ENCODE data around the gene SPINK4. TPM values are rescaled to one million over a fixed set of nuclear protein-coding genes. Genes with fewer than 3 reads are reported as not detected.

The SPINK4 gene
- total RNA-seq, 2 experiments from 2014 or later, result not detected

- no peaks in the 10 kb centered on the region for H3K27me3 Mint-ChIP-seq (ENCODE audit: low read depth)
- ATAC-seq (no peak), DNase-seq (no peak)
- H3K9me3 Mint-ChIP-seq (ENCODE audit: insufficient read depth), result no peaks in the 10 kb centered on the region
- peaks cover 74% of the 10 kb centered on the region for H3K36me3 Mint-ChIP-seq (ENCODE audit: low read depth)
- ChIA-PET CTCF (interaction anchor here (0.7 to 2.7 kb wide), 3 partner anchors 9 to 191 kb away, joined by 3 to 8 read pairs (median 3); no protein-coding TSS in a partner anchor), POLR2A (interaction anchor here (0.6 to 3.8 kb wide), 10 partner anchors 10 to 238 kb away, joined by 3 to 22 read pairs (median 4); partner anchors contain the start of genes DNAJA1, NFX1, NOL6 and SMU1)
- peaks cover 56% of the 10 kb centered on the region for H3K4me1 Mint-ChIP-seq (ENCODE audit: low read depth)
- H3K27ac Mint-ChIP-seq, result peak overlapping the region; percentile 89
- peak overlapping the region; percentile 84 for H3K4me3 Mint-ChIP-seq
Observed at GRCh38 chr9:33263131-33264002, 23.4 kb downstream of the SPINK4 start.

- ChIA-PET CTCF (interaction anchor here (0.7 to 2.7 kb wide), 3 partner anchors 10 to 192 kb away, joined by 3 to 8 read pairs (median 3); no protein-coding TSS in a partner anchor), POLR2A (interaction anchor here (1.0 to 3.8 kb wide), 10 partner anchors 9 to 239 kb away, joined by 3 to 22 read pairs (median 5); partner anchors contain the start of genes DNAJA1, NFX1, NOL6 and SPINK4)
- DNase-seq (peak; percentile 58), ATAC-seq (peak; percentile 10)
- H3K27ac Mint-ChIP-seq, result peak overlapping the region; percentile 89
- no peaks in the 10 kb centered on the region for H3K9me3 Mint-ChIP-seq (ENCODE audit: insufficient read depth)
- no peaks in the 10 kb centered on the region for H3K27me3 Mint-ChIP-seq (ENCODE audit: low read depth)
- peaks cover 68% of the 10 kb centered on the region for H3K36me3 Mint-ChIP-seq (ENCODE audit: low read depth)
- H3K4me1 Mint-ChIP-seq (ENCODE audit: low read depth), result peaks cover 53% of the 10 kb centered on the region
- peak overlapping the region; percentile 84 for H3K4me3 Mint-ChIP-seq
Observed at GRCh38 chr9:33264003-33264472, 24.1 kb downstream of the SPINK4 start.

- ChIA-PET CTCF (interaction anchor here (1.2 to 2.7 kb wide), 3 partner anchors 22 to 192 kb away, joined by 3 to 8 read pairs (median 6); no protein-coding TSS in a partner anchor), POLR2A (interaction anchor here (1.0 to 3.8 kb wide), 10 partner anchors 8 to 239 kb away, joined by 3 to 22 read pairs (median 5); partner anchors contain the start of genes DNAJA1, NFX1, NOL6 and SPINK4)
- peak within 1 kb of the TSS; percentile 100 for H3K27ac Mint-ChIP-seq
- DNase-seq (peak; percentile 100), ATAC-seq (peak; percentile 90)
- H3K36me3 Mint-ChIP-seq (ENCODE audit: low read depth), result peaks cover 64% of the 10 kb centered on the region
- peak within 1 kb of the TSS; percentile 99 for H3K4me3 Mint-ChIP-seq
- H3K4me1 Mint-ChIP-seq (ENCODE audit: low read depth), result peaks cover 52% of the 10 kb centered on the region
- H3K9me3 Mint-ChIP-seq (ENCODE audit: insufficient read depth), result no peaks in the 10 kb centered on the region
- H3K27me3 Mint-ChIP-seq (ENCODE audit: low read depth), result no peaks in the 10 kb centered on the region
Observed at GRCh38 chr9:33264473-33265177, 24.7 kb downstream of the SPINK4 start, which contains the start of the genes BAG1 and CHMP5. BAG1 (minus strand) TSS chr9:33264708. CHMP5 (plus strand) TSS chr9:33265049; CDS start chr9:33265079, 30 bp downstream.

- H3K4me3 Mint-ChIP-seq, result peak overlapping the region; percentile 99
- peak overlapping the region; percentile 100 for H3K27ac Mint-ChIP-seq
- peaks cover 63% of the 10 kb centered on the region for H3K36me3 Mint-ChIP-seq (ENCODE audit: low read depth)
- no peaks in the 10 kb centered on the region for H3K27me3 Mint-ChIP-seq (ENCODE audit: low read depth)
- H3K9me3 Mint-ChIP-seq (ENCODE audit: insufficient read depth), result no peaks in the 10 kb centered on the region
- DNase-seq (no peak), ATAC-seq (no peak)
- ChIA-PET CTCF (interaction anchor here (1.1 to 1.4 kb wide), 3 partner anchors 22 to 188 kb away, joined by 4 to 6 read pairs (median 4); partner anchors contain the start of gene NFX1), POLR2A (interaction anchor here (0.6 to 3.8 kb wide), 3 partner anchors 18 to 51 kb away, joined by 3 to 22 read pairs (median 9); partner anchors contain the start of gene NFX1)
- peaks cover 53% of the 10 kb centered on the region for H3K4me1 Mint-ChIP-seq (ENCODE audit: low read depth)
Observed at GRCh38 chr9:33265211-33265865, 25.4 kb downstream of the SPINK4 start.

- DNase-seq (no peak), ATAC-seq (no peak)
- Mint-ChIP-seq H3K27ac (peak overlapping the region; percentile 100), H3K9me3 (ENCODE audit: insufficient read depth) (no peaks in the 10 kb centered on the region), H3K4me1 (ENCODE audit: low read depth) (peaks cover 47% of the 10 kb centered on the region), H3K27me3 (ENCODE audit: low read depth) (no peaks in the 10 kb centered on the region), H3K36me3 (ENCODE audit: low read depth) (peaks cover 63% of the 10 kb centered on the region), H3K4me3 (peak overlapping the region; percentile 99)
- POLR2A ChIA-PET, result interaction anchor here (0.9 to 3.8 kb wide), 3 partner anchors 23 to 207 kb away, joined by 3 to 22 read pairs (median 3); partner anchors contain the start of genes NFX1 and NOL6
- CTCF ChIA-PET, result interaction anchor here (1.0 to 2.0 kb wide), 2 partner anchors 16 to 20 kb away, joined by 3 to 11 read pairs; no protein-coding TSS in a partner anchor
Observed at GRCh38 chr9:33267151-33267767, 27.3 kb downstream of the SPINK4 start.

GRCh38 chr9:33270146-33270545, 30.2 kb downstream of the SPINK4 start:
- DNase-seq (no peak), ATAC-seq (no peak)
- no peak overlapping the region for H3K4me3 Mint-ChIP-seq
- H3K27ac Mint-ChIP-seq, result no peak overlapping the region
- POLR2A ChIA-PET, result no interaction called here
- peaks cover 44% of the 10 kb centered on the region for H3K4me1 Mint-ChIP-seq (ENCODE audit: low read depth)
- H3K36me3 Mint-ChIP-seq (ENCODE audit: low read depth), result peaks cover 70% of the 10 kb centered on the region
- no peaks in the 10 kb centered on the region for H3K9me3 Mint-ChIP-seq (ENCODE audit: insufficient read depth)
- CTCF ChIA-PET, result no interaction called here
- H3K27me3 Mint-ChIP-seq (ENCODE audit: low read depth), result no peaks in the 10 kb centered on the region

- ATAC-seq (no peak), DNase-seq (no peak)
- Mint-ChIP-seq H3K27me3 (ENCODE audit: low read depth) (no peaks in the 10 kb centered on the region), H3K27ac (peak overlapping the region; percentile 6), H3K4me1 (ENCODE audit: low read depth) (peaks cover 30% of the 10 kb centered on the region), H3K36me3 (ENCODE audit: low read depth) (peaks cover 64% of the 10 kb centered on the region), H3K9me3 (ENCODE audit: insufficient read depth) (no peaks in the 10 kb centered on the region), H3K4me3 (no peak overlapping the region)
- ChIA-PET CTCF (no interaction called here), POLR2A (interaction anchor here (2.5 kb wide), 1 partner anchor 8 kb away, joined by 8 read pairs; the partner anchor contains the start of genes BAG1 and CHMP5)
Observed at GRCh38 chr9:33272061-33272460, 32.1 kb downstream of the SPINK4 start.

- DNase-seq (no peak), ATAC-seq (no peak)
- Mint-ChIP-seq H3K4me1 (ENCODE audit: low read depth) (peaks cover 18% of the 10 kb centered on the region), H3K4me3 (no peak overlapping the region), H3K27ac (peak overlapping the region; percentile 7), H3K9me3 (ENCODE audit: insufficient read depth) (no peaks in the 10 kb centered on the region), H3K27me3 (ENCODE audit: low read depth) (no peaks in the 10 kb centered on the region), H3K36me3 (ENCODE audit: low read depth) (peaks cover 67% of the 10 kb centered on the region)
- ChIA-PET CTCF (interaction anchor here (0.7 to 1.7 kb wide), 4 partner anchors 9 to 102 kb away, joined by 3 to 14 read pairs (median 4); no protein-coding TSS in a partner anchor), POLR2A (interaction anchor here (0.6 to 2.5 kb wide), 4 partner anchors 9 to 249 kb away, joined by 3 to 8 read pairs (median 3); partner anchors contain the start of genes BAG1, CHMP5 and DNAJA1)
Observed at GRCh38 chr9:33273266-33273971, 33.5 kb downstream of the SPINK4 start.

- Mint-ChIP-seq H3K4me1 (ENCODE audit: low read depth) (peaks cover 17% of the 10 kb centered on the region), H3K27me3 (ENCODE audit: low read depth) (no peaks in the 10 kb centered on the region), H3K36me3 (ENCODE audit: low read depth) (peaks cover 68% of the 10 kb centered on the region), H3K9me3 (ENCODE audit: insufficient read depth) (no peaks in the 10 kb centered on the region), H3K4me3 (no peak overlapping the region), H3K27ac (no peak overlapping the region)
- no peak for ATAC-seq
- no peak for DNase-seq
- CTCF ChIA-PET, result interaction anchor here (1.3 to 1.7 kb wide), 2 partner anchors 9 to 13 kb away, joined by 5 to 14 read pairs; no protein-coding TSS in a partner anchor
- POLR2A ChIA-PET, result interaction anchor here (0.8 to 2.5 kb wide), 2 partner anchors 10 to 249 kb away, joined by 3 to 8 read pairs; partner anchors contain the start of genes BAG1, CHMP5 and DNAJA1
Observed at GRCh38 chr9:33273972-33274328, 34.0 kb downstream of the SPINK4 start.

- Mint-ChIP-seq H3K4me1 (ENCODE audit: low read depth) (peaks cover 4% of the 10 kb centered on the region), H3K36me3 (ENCODE audit: low read depth) (peaks cover 68% of the 10 kb centered on the region), H3K27ac (no peak overlapping the region), H3K4me3 (no peak overlapping the region), H3K27me3 (ENCODE audit: low read depth) (no peaks in the 10 kb centered on the region), H3K9me3 (ENCODE audit: insufficient read depth) (no peaks in the 10 kb centered on the region)
- POLR2A ChIA-PET, result interaction anchor here (1.9 kb wide), 1 partner anchor 13 kb away, joined by 7 read pairs; the partner anchor contains the start of gene NFX1
- no peak for DNase-seq
- no peak for ATAC-seq
- CTCF ChIA-PET, result interaction anchor here (0.7 to 1.6 kb wide), 3 partner anchors 9 to 983 kb away, joined by 3 to 7 read pairs (median 3); partner anchors contain the start of gene AQP3
Observed at GRCh38 chr9:33277484-33277883, 37.5 kb downstream of the SPINK4 start.
